Thyroid gland (tissue), 4 donors: ENCODE results near the gene ALOX5.

Source experiments
- CTCF ChIP-seq, 6 experiments: fragments of 200-600 bp in 3 of 6; fragments of 450-650 bp in 3 of 6; sonication (generic) in 3 of 6; IDR thresholded peaks; one replicate each; pipeline ENCODE4 v1.5.1; 2016 to 2019; ENCODE audit warnings: antibody characterized with exemption in 6 of 6, mild to moderate bottlenecking in 2 of 6, inconsistent platforms in 1 of 6, moderate library complexity in 1 of 6
- POLR2A ChIP-seq, 2 donors: fragments of 450-650 bp; IDR thresholded peaks; one replicate each; pipeline ENCODE4 v1.6.1; 2017; ENCODE audit warnings: antibody characterized with exemption in 2 of 2, mild to moderate bottlenecking in 2 of 2, moderate library complexity in 1 of 2

DNA sequence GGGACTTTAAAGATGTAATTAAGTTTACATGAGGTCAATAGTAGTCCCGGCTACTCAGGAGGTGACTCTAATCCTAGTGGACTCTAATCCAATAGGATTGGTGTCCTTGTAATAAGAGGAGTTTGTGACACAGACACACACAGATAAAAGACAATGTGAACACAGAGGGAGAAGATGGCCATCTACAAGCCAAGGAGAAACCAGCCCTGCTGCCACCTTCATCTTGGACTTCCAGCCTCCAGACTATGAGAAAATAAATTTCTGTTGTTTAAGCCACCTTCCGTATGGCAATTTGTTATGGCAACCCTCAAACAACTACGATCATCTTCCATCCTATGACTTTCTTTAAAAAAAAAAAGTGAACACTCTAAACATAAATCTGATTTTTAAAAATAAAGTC lies 116.3 kb downstream of the ALOX5 start:
- no peak for TF ChIP-seq CTCF (IDR thresholded peaks at IDR 0.05)
- TF ChIP-seq POLR2A (IDR thresholded peaks at IDR 0.05) = no peak
